Effector CD8-positive, alpha-beta T cell (primary cell): ENCODE data around the gene FEM1B.

ENCODE experiments used
- DNase-seq: peaks from one replicate; lab custom pipeline; 2025; lab: John Stamatoyannopoulos, UW

FEM1B gene

GRCh38 chr15:68309024-68309423 is 31.5 kb downstream of the FEM1B start:
- DNase-seq: no peak

GRCh38 chr15:68310178-68310803 is 32.7 kb downstream of the FEM1B start:
- no peak for DNase-seq

GRCh38 chr15:68310804-68311463 is 33.4 kb downstream of the FEM1B start:
- DNase-seq: no peak

GRCh38 chr15:68311464-68311835 is 33.9 kb downstream of the FEM1B start:
- DNase-seq: no peak

- no peak for DNase-seq
Observed at GRCh38 chr15:68311859-68312557, 34.5 kb downstream of the FEM1B start.

- no peak for DNase-seq
Observed at GRCh38 chr15:68312701-68313204, 35.2 kb downstream of the FEM1B start.

GRCh38 chr15:68313501-68314410 is 36.2 kb downstream of the FEM1B start:
- no peak for DNase-seq

GRCh38 chr15:68314563-68314962 is 37.0 kb downstream of the FEM1B start:
- no peak for DNase-seq

- DNase-seq: no peak
Observed at GRCh38 chr15:68315035-68315434, 37.5 kb downstream of the FEM1B start.

GRCh38 chr15:68315495-68316031 is 38.0 kb downstream of the FEM1B start:
- DNase-seq: no peak

- DNase-seq: no peak
Observed at GRCh38 chr15:68316061-68316804, 38.7 kb downstream of the FEM1B start.

- DNase-seq: no peak
Observed at GRCh38 chr15:68317281-68318007, 39.9 kb downstream of the FEM1B start.

GRCh38 chr15:68318008-68318835 is 40.7 kb downstream of the FEM1B start:
- no peak for DNase-seq

- no peak for DNase-seq
Observed at GRCh38 chr15:68318931-68319909, 41.7 kb downstream of the FEM1B start.

GRCh38 chr15:68319997-68320396 is 42.5 kb downstream of the FEM1B start:
- no peak for DNase-seq

- DNase-seq: no peak
Observed at GRCh38 chr15:68321229-68321628, 43.7 kb downstream of the FEM1B start.

GRCh38 chr15:68322796-68323195 is 45.3 kb downstream of the FEM1B start:
- DNase-seq: no peak

- DNase-seq: no peak
Observed at GRCh38 chr15:68325726-68326125, 48.2 kb downstream of the FEM1B start.
